Right lobe of liver (tissue), 4 donors: ENCODE results near the gene CCDC200.

Experiments
- POLR2A ChIP-seq: fragments of 450-650 bp; IDR thresholded peaks from one replicate; pipeline ENCODE4 v1.6.1; 2017; ENCODE audit warnings: antibody characterized with exemption, mild to moderate bottlenecking
- TF ChIP-seq, protein P1 (sequence below), 4 donors: fragments of 200-600 bp in 3 of 4; fragments of 450-650 bp in 1 of 4; IDR thresholded peaks; one replicate each; pipeline versions ENCODE4 v1.5.1 to v1.8.0; 2016 to 2022; ENCODE audit warnings: antibody characterized with exemption in 4 of 4, mild to moderate bottlenecking in 2 of 4
- donor health status: DM: no; HTN: no; CAD: no.
- donor health status: DM: no; HTN: no; CAD: no.
- donor health status: DM: no; HTN: yes; CAD: no.

DNA sequence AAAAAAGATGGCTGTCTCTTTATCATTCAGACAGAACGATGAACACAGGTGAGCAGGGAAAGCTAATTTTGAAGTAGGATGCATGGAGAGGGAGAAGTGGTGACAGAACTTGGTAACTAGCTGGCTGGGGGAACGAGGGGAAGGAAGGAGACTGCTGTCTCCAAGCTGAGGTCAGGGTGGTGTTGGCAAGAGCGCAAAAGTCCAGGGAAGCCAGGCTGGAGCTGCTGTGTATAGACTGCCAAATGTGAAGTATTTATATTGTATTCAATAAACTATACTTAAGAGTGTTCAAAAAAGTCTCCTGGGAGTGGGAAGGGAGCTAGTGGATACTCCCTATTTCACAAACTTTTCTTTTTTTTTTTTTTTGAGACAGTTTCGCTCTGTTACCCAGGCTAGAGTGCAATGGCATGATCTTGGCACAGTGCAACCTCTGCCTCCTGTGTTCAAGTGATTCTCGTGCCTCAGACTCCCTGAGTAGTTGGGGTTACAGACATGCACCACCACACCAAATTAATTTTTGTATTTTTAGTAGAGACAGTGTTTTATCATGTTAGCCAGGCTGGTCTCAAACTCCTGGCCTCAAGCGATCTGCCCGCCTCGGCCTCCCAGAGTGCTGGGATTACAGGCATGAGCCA is 8.6 kb downstream of the CCDC200 start:
- TF ChIP-seq, protein P1, sequence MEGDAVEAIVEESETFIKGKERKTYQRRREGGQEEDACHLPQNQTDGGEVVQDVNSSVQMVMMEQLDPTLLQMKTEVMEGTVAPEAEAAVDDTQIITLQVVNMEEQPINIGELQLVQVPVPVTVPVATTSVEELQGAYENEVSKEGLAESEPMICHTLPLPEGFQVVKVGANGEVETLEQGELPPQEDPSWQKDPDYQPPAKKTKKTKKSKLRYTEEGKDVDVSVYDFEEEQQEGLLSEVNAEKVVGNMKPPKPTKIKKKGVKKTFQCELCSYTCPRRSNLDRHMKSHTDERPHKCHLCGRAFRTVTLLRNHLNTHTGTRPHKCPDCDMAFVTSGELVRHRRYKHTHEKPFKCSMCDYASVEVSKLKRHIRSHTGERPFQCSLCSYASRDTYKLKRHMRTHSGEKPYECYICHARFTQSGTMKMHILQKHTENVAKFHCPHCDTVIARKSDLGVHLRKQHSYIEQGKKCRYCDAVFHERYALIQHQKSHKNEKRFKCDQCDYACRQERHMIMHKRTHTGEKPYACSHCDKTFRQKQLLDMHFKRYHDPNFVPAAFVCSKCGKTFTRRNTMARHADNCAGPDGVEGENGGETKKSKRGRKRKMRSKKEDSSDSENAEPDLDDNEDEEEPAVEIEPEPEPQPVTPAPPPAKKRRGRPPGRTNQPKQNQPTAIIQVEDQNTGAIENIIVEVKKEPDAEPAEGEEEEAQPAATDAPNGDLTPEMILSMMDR (IDR thresholded peaks at IDR 0.05), result no peak
- TF ChIP-seq POLR2A, result no peak
